HG03521 (cell line): Measurements from ENCODE around the gene LRP1.

Experiments
- ATAC-seq: cut with Tn5 transposase; IDR thresholded peaks from one replicate; pipeline ENCODE4 v1.9.1; 2021; ENCODE audit warnings: mild to moderate bottlenecking, moderate library complexity; ENCODE audit not compliant: unreplicated experiment

LRP1 gene

DNA sequence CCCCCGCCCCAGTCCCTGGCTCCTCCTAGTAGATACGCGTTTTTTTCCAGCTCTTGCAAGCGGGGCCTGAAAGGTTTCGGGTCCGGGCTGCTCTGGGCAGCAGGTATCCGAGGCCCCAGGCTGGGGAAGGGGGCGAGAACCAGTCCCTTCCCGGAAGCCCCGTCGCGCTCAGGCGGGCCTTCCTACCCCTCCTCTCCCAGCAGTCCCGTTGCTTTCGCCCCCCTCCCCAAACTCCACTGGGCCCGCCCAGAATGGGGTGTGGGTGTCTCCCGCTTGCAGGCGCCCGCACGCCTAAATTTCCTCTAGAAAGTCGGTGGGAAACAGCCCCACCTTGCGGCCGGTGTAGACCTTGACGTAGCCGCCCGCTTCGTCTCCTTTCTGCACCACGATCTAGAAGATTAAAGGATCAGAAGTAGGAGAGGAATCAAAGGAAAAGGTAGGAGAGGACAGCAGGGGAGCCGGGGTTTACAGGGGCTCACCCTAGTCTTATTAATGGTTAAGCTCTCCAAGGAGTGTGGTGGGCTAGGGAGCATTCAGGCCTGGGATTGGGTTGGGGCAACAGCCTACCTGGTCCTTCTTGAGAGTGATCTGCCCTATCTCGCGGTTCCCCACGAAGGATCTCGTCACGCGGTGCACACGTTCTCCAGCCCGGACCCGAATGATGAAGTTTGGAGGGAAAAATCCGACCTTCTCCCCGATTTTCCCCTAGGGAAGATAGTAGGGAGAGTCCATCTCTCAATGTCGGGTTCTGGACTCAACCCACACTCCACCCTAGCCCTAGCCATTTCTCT is 115.4 kb downstream of the LRP1 start:
- ATAC-seq, result no peak

DNA sequence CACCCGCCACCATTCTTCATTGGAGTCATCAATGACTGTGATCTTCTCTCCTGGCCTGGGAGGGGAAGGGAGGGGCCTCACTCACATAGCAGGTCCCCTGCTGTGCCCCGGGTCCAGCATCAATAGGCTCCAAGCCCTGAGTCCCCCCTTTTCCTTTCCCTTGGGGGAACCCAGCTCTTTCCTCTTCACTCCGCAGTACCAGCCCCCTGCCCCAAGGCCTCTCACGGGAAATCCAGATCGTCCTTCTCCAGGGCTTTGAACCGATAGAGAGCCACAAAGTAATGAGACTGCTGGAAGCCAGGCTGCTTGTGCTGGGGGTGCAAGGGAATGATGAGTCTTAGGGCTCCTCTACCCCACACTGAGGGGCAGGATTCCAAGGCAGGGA is 116.0 kb downstream of the LRP1 start:
- no peak for ATAC-seq

DNA sequence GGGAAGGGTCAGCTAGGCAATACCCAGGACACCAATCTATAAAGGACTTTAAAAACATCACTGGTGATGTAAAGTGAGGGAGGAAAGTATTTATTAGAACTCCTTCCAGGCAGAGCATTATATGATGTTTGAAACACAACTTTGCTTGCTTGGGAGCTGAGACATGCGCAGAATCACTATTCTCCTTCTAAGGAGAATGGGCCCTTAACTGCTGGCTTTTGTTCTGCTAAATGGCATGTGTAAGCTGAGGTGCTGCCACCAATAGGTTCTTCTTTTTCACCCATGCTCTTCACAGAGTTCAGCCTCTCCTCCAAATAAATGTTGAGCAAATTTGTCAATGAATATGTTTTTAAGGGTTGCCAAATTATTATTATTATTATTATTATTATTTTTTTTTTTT is 118.8 kb downstream of the LRP1 start:
- ATAC-seq, result no peak

DNA sequence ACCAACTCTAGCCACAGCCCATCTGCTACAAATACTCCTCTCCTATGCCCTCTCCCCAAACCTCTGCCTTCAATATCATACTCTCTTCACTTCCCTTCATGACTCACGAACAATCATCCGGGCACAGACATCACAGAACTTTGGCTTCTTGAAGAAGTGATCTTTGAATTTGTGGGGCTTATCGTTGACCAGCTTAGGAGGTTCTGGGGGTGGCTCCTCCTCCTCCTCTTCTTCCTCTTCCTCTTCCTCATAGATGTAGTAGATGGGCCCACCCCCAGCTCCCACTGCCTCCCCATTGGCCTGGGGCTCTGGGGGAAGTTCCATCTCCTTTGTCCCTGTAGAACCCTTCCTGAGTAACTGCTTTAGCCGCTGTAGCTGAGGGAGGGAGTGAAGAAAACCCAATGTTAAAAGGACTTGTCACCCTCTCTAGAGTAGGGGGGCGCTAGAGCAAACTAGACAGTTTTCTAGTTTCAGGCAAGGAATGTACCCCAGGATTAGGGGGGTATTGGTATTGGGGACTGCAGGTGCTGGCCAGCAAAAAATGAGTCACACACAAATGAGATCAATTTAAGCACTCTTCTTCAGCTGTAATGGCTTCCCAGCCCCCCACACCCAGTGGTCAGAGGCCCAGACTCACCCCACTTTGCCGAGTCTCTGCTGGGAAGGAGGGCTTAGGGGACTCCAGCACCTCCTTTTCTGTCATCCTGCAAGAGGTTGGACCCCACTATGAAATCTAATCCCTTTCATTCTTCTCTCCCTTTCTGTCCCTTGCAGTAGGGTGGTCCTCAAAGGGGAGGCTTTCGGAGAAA is 120.9 kb downstream of the LRP1 start:
- no peak for ATAC-seq

DNA sequence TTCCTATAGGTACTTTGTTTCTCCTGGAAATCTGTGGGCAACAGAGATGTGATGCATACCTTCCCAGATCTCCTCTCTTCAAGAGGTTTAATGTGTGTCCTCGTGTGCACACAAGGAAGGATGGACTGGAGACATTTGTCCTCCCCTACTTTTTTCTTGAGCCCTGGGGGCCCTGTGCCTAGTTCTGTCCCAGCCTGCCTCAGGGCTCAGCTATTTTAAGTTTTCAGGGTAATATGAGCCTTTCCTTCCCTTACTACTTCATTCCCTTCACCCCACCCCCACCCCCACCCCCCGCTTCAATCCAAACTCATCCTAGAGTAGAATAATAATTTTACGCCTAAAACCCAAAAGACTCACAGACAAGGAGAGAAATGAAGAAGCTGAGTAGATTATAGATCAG is 122.3 kb downstream of the LRP1 start:
- no peak for ATAC-seq

DNA sequence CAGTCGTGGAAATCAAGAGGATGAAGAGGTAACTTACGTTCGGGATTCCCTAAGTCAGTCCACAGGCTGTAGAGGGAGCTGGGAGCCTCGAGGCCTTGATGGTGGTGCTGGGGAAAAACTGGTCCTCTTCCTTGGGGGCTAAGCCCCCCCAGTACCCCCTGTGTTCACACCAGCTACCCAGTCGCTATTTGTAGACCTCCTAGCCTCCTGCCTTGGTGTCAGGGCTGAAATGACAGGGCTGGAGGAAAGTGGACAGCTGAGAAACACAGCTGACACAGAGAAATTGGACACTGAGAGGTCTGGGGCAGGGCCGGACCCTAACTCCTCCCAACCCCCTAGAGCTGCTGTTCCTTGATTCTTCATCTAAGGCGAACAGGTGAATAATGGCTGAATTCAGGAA is 122.7 kb downstream of the LRP1 start, which contains the start of gene STAC3:
Gene STAC3, minus strand, starts transcription at position 232 of the 400 bp plus-strand sequence. CDS start 1,551 bp downstream, outside the sequence.
- ATAC-seq, result no peak

DNA sequence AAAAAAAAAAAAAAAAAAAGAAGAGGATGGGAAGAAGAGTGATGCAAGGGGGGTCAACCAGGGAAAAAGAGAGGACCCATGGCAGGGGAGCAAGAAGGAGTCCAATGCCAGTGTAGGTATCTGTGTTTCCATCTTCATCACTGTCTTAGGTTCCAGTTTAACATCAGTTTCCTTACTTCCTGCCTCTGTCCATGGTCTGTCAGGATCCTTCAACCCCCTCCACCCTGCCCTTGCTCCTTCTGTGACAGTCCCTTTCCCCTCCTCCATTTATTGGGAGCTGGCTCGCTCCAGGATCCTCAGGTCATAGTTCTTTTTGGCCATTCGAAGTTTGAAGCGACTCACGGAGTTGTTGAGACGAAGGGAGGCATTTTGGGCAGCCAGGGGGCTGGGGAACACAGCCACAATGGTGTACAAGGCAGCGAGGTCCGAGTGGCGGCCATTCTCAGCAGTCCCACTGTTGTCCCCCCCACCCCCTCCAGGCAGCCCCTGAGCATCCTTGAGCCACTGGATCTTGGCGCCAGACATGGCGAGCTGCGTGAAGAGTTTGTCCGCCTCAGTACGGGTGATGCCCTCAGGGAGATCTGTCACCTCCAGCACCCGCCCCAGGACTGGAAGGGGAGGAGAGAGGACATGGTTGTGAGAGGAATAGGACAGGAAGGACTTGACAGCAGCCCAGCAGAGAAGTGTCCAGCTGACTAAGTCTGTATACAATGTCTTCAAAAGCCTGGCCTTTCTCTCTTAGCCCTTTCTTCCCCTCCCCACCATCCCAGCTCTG is 126.4 kb downstream of the LRP1 start:
- no peak for ATAC-seq

DNA sequence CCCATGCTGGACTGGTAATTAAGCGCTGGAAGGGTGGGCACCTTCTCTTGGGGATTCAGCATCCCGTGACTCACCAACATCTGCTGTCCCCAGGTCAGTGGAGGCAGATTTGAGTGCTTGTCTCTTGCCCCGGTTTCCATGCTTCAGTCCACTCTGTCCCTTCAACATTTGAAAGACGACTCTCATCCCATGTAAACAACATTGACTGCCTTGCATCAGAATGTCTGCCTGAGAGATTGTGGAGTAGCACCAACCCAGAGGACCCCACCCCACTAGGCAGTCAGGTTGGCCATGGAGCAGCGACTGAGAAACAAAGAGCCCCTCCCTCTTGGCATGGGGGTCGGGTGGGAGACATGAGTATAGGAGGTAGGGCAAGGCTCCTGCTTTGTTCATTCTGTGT is 127.6 kb downstream of the LRP1 start:
- no peak for ATAC-seq

DNA sequence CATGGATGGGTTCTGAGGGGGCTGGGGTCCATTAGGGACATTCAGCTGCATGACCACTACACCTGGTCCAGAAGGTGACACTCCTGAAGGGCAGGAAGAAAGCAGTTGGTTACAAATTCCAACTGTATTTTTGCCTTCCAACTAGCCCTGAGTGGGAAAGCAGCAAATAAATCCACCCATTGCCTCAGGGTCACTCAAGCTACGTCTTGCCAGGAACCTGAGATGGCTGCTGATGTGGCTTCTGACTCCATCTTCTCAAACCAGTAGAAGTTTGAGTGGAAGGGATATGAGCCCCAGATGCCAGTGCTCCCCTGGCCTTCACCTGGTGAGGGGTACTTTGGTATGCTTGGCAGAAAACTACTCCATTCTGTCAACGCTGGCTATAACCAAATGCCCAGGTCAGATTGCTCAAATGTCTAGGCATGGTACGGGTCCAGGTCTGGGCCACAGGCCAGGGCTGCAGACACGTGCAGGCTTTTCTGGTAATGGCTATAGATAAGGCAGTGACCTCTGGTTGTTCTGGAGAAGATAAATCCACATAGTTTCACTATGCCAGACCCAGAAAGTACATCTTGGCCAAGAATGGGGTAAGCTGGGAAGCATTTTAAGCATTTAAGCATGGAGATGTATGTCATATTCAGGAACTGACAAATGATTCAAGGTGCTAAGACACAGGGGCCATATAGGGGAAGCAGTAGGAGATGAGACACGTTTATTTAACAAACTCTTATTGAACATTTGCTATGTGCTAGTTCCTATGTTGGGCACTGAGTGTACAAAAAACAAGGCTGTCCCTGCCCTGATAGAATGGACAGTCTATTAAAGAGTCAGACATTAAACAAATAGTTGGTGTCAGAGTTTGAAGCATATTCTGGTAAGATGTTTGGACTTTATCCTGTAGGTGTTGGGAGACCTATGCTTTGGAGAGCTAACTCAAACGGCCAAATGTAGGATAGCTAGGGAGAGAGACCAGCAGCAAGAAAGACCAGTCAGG is 131.0 kb downstream of the LRP1 start:
- no peak for ATAC-seq

DNA sequence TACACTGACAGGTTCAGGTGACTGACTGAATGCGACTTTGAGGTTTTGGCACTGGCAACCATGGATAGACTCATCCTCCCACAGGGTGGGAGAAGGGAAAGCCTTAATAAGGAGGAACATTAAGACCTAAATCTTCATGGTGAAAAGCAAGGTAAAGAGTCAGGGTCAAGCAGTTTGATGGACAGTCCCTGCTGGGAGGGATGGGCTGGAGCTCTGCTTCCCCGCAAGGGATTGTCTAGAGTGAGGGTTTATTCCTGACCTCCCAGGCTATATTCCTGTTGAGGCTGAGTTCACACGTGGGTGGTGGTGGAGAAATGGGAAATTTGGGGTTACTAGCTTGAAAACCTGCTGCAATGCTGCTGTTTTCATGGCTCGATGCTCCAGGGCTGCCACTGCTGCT is 132.1 kb downstream of the LRP1 start:
- ATAC-seq, result no peak

DNA sequence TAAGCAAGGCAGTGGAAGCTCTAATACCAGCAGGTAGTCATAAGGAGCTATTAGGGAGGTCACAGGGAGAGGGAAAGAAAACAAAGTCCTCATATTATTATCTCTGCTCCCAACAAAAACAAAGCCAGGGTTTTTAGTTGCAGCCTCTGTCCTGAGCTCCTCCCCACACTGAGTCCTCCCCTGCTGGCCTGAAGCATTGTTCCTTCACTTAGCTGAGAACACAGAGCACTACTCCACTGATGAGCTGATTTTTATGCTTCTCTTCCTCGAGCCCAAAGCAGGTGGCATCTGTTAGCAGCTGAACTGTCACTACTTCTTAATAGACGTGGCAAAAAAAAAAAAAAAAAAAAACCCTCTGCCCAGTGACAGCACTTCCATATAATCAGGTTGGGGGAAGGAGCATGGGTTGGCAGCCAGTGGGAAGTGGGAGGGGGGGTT is 133.2 kb downstream of the LRP1 start:
- ATAC-seq, result no peak

DNA sequence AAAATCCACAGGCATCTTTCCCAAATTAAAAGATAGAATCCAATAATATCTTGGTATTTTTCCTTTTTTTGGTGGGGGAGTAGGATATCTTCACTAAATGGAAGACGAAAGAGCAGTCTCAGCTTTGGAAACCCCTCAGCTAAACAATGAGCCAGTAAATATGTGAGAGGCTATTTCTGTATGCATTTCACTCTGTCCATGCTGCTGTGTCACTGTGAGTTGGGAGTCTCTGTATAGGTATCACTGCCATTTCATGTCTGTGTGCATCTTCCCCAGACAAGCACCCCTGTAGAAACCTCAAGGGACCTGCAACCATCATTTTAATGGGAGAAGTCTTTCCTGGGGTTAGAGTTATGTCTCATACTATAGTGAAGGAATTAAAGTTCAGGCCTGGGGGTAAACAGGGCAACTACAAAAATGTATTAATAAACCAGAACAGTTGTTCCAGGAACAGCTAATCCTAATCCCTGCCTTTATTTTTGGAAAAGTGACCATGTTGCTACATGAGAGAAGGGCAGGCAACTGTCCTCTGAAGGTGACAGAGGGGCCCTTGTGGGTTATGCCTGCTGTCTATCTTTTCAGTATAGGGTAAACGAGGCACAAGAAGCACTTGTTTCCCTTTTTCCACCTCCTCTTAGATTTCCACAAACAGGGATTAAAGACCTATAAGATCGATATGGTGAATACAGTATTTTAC is 134.0 kb downstream of the LRP1 start:
- ATAC-seq, result no peak
